Adrenal gland (tissue), 12 donors: ENCODE measurements around the gene ENO4. TPM values are rescaled to one million over a fixed set of nuclear protein-coding genes. Genes with fewer than 3 reads are reported as not detected.

ENCODE experiments used
- DNase-seq, 7 donors: peaks; one replicate each; pipeline ENCODE4 v3.0.0-alpha.2; 2019 to 2020
- H3K27ac ChIP-seq, 5 donors: fragments of 200-600 bp; sonication (generic) in 4 of 5; 1 replicate in 3 of 5; 2 replicates in 2 of 5; pipeline versions ENCODE4 v1.5.1 to v1.8.0; 2016 to 2020; ENCODE audit warnings: mild to moderate bottlenecking in 1 of 5
- H3K27me3 ChIP-seq: fragments of 200-600 bp; 2 replicates; pipeline ENCODE4 v1.8.0; 2021
- H3K36me3 ChIP-seq, 2 donors: fragments of 200-600 bp; replicated peaks in 1 of 2; 1 replicate in 1 of 2; 2 replicates in 1 of 2; pipeline versions ENCODE4 v1.5.1 to v1.8.0; 2018 to 2022
- H3K4me1 ChIP-seq, 2 donors: fragments of 200-600 bp; replicated peaks in 1 of 2; 1 replicate in 1 of 2; 2 replicates in 1 of 2; pipeline versions ENCODE4 v1.5.1 to v1.8.0; 2018 to 2021
- H3K4me3 ChIP-seq, 4 donors: fragments of 200-600 bp; sonication (generic) in 3 of 4; one replicate each; pipeline ENCODE4 v1.5.1; 2016 to 2018
- H3K9me3 ChIP-seq, 3 donors: fragments of 200-600 bp; sonication (generic) in 1 of 3; replicated peaks in 1 of 3; 1 replicate in 2 of 3; 2 replicates in 1 of 3; pipeline versions ENCODE4 v1.5.1 to v1.8.0; 2016 to 2021
- CTCF ChIP-seq, 6 experiments: fragments of 450-650 bp in 4 of 6; fragments of 200-600 bp in 2 of 6; sonication (generic) in 1 of 6; IDR thresholded peaks; 1 replicate in 5 of 6; 2 replicates in 1 of 6; pipeline versions ENCODE4 v1.5.1 to v1.8.0; 2016 to 2021; ENCODE audit warnings: antibody characterized with exemption in 6 of 6, mild to moderate bottlenecking in 2 of 6, moderate library complexity in 1 of 6
- POLR2A ChIP-seq, 2 donors: fragments of 450-650 bp; IDR thresholded peaks; one replicate each; pipeline ENCODE4 v1.6.1; 2017; ENCODE audit warnings: antibody characterized with exemption in 2 of 2, mild to moderate bottlenecking in 2 of 2, moderate library complexity in 1 of 2
- WGBS, 4 donors: extraction: QIAGEN DNeasy Blood & Tissue Kit in 2 of 4; methylation state at CpG; one replicate each; pipeline versions ENCODE4 v1.1.5 to v1.1.7; 2013 to 2017; 5-methylcytosine and 5-hydroxymethylcytosine counted together
- intact Hi-C, 2 donors: fragments of 100-400 bp; cut with DNase I; formaldehyde crosslinking; loops; one replicate each; pipeline versions ENCODE4 v1.14.1 to v1.15.0; 2022 to 2023
- polyA plus RNA-seq, 3 donors: library from polyadenylated mRNA; stranded (reverse); fragments of 200-250 nt in 2 of 3; fragments of 350-450 nt in 1 of 3; fragmentation: Illumina TruSeq in 1 of 3; extraction: RNeasy Lipid Tissue Mini Kit (QIAGEN cat#74804) in 1 of 3; gene quantifications; one replicate each; pipeline ENCODE4 v1.2.3, GENCODE V29; 2013 to 2014
- total RNA-seq, 9 donors: library from RNA; depleted of rRNA in 4 of 9; stranded (reverse); fragments of >200 nt in 4 of 9; fragments of 120-200 nt in 1 of 9; fragmentation: NEBNext Ultra II Directional in 1 of 9; extraction: Animal tissue kit (Norgen Biotek cat#: 25700) in 1 of 9; gene quantifications; one replicate each; pipeline versions ENCODE4 v1.1.0 to v1.2.4, GENCODE V29; 2013 to 2023
- donor health status: healthy with polysubstance abuse.
- donor health status: Bipolar disorder and iron deficiency.
- donor health status: DM: yes; HTN: yes; CAD: no.
- donor health status: DM: no; HTN: no; CAD: no.
- donor health status: DM: no; HTN: no; CAD: no.
- donor health status: DM: yes; HTN: yes; CAD: no.

The ENO4 gene
- total and polyA plus RNA-seq, 12 donors: 0.11 to 6.8 (median 0.42) TPM; not detected in 1

DNA sequence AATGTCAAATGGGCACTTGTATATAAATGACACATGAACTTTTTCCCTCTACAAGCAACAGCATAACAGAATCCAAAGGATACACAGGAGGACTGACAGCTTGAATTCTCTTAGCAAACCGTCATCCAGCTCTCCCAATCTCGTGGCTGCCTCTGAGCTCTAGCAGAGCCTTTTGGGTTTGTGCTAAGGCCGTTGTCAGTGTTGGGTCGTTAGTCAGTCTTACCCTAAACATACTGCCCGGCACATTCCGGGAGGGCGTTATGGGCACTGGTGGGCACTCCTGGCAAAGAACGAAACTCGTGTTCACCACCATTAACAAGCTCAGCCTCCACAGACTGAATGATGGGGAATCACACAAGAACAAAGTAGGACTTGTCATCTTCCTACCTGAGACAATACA is 19.6 kb upstream of the ENO4 start:
- Histone ChIP-seq H3K27me3 (no peaks in the 10 kb centered on the region), H3K4me1 (no peaks in the 10 kb centered on the region), H3K4me3 (no peak overlapping the region), H3K9me3 (no peaks in the 10 kb centered on the region), H3K27ac (no peak overlapping the region), H3K36me3 (no peaks in the 10 kb centered on the region)
- intact Hi-C loops: no loop called here
- TF ChIP-seq POLR2A (IDR thresholded peaks at IDR 0.05): no peak
- no peak for TF ChIP-seq CTCF (IDR thresholded peaks at IDR 0.05)
- WGBS, 4 donors: 90 to 95% (median 93%) methylated on average over 8 to 9 of the region's 9 CpGs
- DNase-seq: no peak

DNA sequence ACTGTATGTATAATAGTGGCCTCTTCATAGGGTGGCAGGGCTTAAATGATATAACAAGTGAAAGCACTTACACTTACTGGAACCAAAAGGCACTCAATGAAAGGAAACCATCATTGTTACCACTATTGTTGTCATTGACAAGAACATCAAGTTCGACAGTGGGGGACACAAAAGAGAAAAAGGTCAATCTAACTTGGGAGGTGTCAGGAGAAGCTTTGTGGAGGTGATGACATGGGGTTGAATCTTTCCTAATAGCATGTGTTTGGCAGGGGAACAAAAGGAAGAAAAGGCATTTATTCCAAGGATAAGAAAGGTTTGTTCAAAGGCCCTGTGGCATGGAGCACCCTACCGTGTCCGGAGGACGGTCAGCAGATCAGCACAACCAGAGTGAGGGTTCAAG is 18.2 kb upstream of the ENO4 start:
- Histone ChIP-seq H3K9me3 (no peaks in the 10 kb centered on the region), H3K4me3 (no peak overlapping the region), H3K27ac (no peak overlapping the region), H3K27me3 (no peaks in the 10 kb centered on the region), H3K36me3 (no peaks in the 10 kb centered on the region), H3K4me1 (no peaks in the 10 kb centered on the region)
- DNase-seq: no peak
- TF ChIP-seq POLR2A (IDR thresholded peaks at IDR 0.05) (no peak), CTCF (IDR thresholded peaks at IDR 0.05) (no peak)
- 92 to 96% (median 94%) methylated on average over 4 of the region's 4 CpGs for WGBS, 4 donors
- intact Hi-C loops: no loop called here

DNA sequence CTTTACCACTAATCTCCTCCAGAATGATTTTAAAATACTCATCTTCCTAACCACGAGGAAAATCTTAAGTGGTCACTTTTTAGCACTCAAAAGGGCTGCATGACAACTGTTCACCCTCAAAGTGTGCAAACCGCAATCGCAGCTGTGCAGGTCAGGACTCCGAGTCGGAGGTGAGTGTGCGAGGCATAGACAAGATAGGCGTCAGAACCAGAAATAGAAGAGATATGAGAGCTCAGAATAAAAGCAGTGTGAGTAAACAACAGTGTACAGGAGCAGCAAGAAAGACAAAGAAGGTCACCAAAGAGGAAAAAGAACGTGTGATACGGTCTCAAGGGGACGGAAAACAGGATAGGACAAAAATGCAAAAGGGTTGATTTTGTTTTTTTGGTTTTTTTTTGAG is 17.5 kb upstream of the ENO4 start:
- intact Hi-C loops: no loop called here
- TF ChIP-seq CTCF (IDR thresholded peaks at IDR 0.05) (no peak), POLR2A (IDR thresholded peaks at IDR 0.05) (no peak)
- Histone ChIP-seq H3K4me1 (no peaks in the 10 kb centered on the region), H3K4me3 (no peak overlapping the region), H3K27ac (no peak overlapping the region), H3K27me3 (no peaks in the 10 kb centered on the region), H3K36me3 (no peaks in the 10 kb centered on the region), H3K9me3 (no peaks in the 10 kb centered on the region)
- no peak for DNase-seq
- 84 to 92% (median 86%) methylated on average over 10 of the region's 10 CpGs for WGBS, 4 donors

DNA sequence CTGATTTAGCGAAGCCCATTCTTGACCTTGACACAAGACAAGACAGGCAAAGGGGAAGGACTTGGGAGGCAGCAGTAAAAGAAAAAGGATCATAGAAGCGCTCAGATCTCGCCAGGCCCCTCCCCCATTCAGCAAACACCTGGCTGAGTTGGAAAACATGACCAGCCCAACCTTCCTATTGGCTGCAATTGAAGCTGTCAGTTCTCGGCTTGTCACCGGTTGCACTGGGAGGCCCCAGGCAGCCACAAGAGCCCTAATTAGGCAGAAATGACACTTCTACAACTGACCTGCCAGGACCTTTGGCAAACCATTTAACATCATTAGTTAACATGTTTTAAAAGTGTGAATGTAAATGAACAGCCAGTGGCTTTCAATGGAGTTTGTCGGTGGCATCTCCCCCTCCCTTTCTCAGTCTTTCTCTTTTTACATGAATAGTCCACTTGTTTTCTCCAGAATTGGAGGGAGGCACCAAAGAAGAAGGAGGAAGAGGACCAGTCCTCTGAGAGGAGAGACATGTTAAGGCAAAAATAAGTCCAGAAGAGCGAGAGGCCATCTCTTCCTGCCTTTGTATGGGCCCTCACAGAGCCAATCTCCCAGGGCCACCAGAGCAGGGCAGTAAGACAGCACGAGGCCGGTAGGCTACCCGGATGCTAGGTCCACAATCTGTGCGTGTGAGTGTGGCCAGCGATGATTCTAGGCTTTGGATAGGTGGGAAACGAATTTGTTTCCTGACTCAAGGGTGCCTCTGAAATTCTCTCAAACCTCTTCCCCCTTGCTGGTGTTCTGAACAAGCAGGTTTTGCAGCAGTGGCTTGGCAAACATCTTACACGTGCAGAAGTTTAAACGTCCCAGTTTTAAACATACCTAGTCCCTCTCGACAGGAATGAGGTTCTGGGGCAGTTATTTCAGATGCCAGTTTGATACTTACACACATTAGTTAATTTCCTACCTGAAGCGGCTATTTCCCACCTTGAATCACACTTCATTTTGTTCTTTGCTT is 15.0 kb upstream of the ENO4 start:
- 78 to 83% (median 80%) methylated on average over 17 of the region's 17 CpGs for WGBS, 4 donors
- H3K4me3 ChIP-seq: no peak overlapping the region
- H3K27me3 ChIP-seq: no peaks in the 10 kb centered on the region
- TF ChIP-seq CTCF (IDR thresholded peaks at IDR 0.05) (no peak), POLR2A (IDR thresholded peaks at IDR 0.05) (no peak)
- no peak overlapping the region for H3K27ac ChIP-seq
- no peaks in the 10 kb centered on the region for H3K9me3 ChIP-seq
- DNase-seq: no peak
- intact Hi-C loops: no loop called here
- no peaks in the 10 kb centered on the region for H3K36me3 ChIP-seq
- no peaks in the 10 kb centered on the region for H3K4me1 ChIP-seq
